RWPE1 (cell line): ENCODE data around the gene BST1.

Experiments
- CTCF ChIA-PET: fragments of 350-600 bp; sonication (Branson Sonifier 250); formaldehyde crosslinking; extraction: SDS; loops from one replicate; lab custom pipeline; 2021; lab: Yijun Ruan, JAX
- POLR2A ChIA-PET: fragments of 400-600 bp; formaldehyde crosslinking; extraction: SDS; loops from one replicate; lab custom pipeline; 2020; ENCODE audit warnings: antibody characterized with exemption; ENCODE audit not compliant: low non-redundant PET; lab: Yijun Ruan, JAX
- DNase-seq: peaks from one replicate; pipeline ENCODE4 v3.0.0; 2012; ENCODE audit warnings: low spot score
- H3K27ac ChIP-seq: fragments of 450-650 bp; 2 replicates; pipeline ENCODE4 v1.5.1; 2017
- CTCF ChIP-seq: fragments of 450-650 bp; conservative IDR thresholded peaks from 2 replicates; pipeline ENCODE4 v1.5.1; 2017; ENCODE audit warnings: low read depth, mild to moderate bottlenecking

The BST1 gene

GRCh38 chr4:15742083-15742582 is 39.3 kb downstream of the BST1 start:
- ChIA-PET CTCF (interaction anchor here (0.6 kb wide), 1 partner anchor 55 kb away, joined by 3 read pairs; no protein-coding TSS in a partner anchor), POLR2A (no interaction called here)
- TF ChIP-seq CTCF: no peak
- DNase-seq: no peak
- no peak overlapping the region for H3K27ac ChIP-seq

- ChIA-PET POLR2A (no interaction called here), CTCF (interaction anchor here (0.6 kb wide), 1 partner anchor 8 kb away, joined by 3 read pairs; no protein-coding TSS in a partner anchor)
- H3K27ac ChIP-seq: no peak overlapping the region
- no peak for TF ChIP-seq CTCF
- no peak for DNase-seq
These were observed 39.8 kb downstream of the BST1 start for GRCh38 chr4:15742637-15743036.

DNA sequence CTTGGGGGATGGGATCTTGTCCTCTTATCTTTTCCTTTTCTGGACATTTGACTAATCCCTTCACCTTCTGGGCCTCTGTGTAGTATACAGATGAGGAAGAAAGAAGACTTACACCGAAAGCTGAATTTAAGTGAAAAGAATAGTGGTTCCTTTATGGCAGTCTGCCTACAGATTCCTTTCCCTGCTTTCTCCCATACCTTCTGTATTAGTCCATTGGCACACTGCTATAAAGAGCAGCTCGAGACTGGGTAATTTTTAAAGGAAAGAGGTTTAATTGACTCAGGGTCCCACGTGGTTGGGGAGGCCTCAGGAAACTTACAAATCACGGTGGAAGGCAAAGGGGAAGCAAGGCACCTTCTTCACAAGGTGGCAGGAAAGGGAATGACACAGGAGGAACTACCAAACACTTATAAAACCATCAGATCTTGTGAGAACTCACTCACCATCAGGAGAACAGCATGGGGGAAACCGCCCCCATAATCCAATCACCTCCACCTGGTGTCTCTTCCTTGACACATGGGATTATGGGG is 41.2 kb downstream of the BST1 start:
- ChIA-PET POLR2A (no interaction called here), CTCF (no interaction called here)
- DNase-seq: no peak
- no peak for TF ChIP-seq CTCF
- no peak overlapping the region for H3K27ac ChIP-seq

- H3K27ac ChIP-seq: no peak overlapping the region
- no peak for TF ChIP-seq CTCF
- POLR2A ChIA-PET: no interaction called here
- CTCF ChIA-PET: no interaction called here
- no peak for DNase-seq
These were observed 43.2 kb downstream of the BST1 start for GRCh38 chr4:15746110-15746509.

DNA sequence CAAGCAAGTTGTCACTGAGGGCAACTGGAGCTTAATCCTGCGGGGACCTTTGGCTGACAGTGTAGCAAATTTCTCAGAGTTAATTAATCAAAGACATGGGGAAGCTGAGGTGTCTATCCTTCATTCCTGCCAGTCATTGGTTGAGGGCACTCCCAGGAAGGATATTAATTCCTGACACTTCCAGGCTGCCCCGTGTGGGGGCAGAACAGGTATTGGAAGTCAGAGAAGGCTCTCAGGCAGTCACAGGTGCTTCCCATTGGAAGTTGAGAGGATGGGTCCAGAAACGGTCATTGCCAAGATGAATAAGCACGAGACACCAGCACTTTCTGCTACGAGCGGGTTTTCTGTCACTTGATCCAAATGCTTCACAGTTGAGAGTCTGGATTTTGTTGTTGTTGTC is 46.1 kb downstream of the BST1 start:
- H3K27ac ChIP-seq: no peak overlapping the region
- TF ChIP-seq CTCF: no peak
- ChIA-PET POLR2A (no interaction called here), CTCF (no interaction called here)
- no peak for DNase-seq

DNA sequence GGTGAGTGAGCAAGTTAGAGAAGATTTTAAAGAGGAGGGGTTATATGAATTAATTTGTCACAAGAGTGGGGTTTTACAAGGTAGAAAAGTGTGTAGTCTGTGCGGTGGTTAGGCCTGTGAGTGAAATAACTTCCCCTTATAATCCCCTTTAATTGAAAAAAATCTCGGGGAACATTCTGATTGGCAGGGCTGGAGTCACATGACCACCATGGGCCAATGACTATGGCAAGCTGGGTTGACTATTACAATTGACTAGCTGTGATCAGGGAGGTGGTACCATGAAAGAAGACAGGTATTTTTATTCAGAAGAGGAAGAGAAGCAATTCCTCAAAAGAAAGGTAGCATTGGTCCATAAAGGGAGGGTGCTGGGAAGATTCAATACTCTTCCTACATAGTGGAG is 48.3 kb downstream of the BST1 start:
- no peak for DNase-seq
- TF ChIP-seq CTCF: no peak
- CTCF ChIA-PET: interaction anchor here (0.7 kb wide), 1 partner anchor 18 kb away, joined by 3 read pairs; no protein-coding TSS in a partner anchor
- POLR2A ChIA-PET: no interaction called here
- no peak overlapping the region for H3K27ac ChIP-seq
